ENCODE results near the gene EXOC6B. TPM values are rescaled to one million over a fixed set of nuclear protein-coding genes. Genes with fewer than 3 reads are reported as not detected.
"Not testable (repeated sequence)": the region's sequence is repeated elsewhere in the genome, so short reads cannot be mapped to it uniquely, and the experiment has no call there.

Gene EXOC6B
- total RNA-seq, 2 experiments from 2014 or later, result 16.9 to 17.5 TPM

DNA sequence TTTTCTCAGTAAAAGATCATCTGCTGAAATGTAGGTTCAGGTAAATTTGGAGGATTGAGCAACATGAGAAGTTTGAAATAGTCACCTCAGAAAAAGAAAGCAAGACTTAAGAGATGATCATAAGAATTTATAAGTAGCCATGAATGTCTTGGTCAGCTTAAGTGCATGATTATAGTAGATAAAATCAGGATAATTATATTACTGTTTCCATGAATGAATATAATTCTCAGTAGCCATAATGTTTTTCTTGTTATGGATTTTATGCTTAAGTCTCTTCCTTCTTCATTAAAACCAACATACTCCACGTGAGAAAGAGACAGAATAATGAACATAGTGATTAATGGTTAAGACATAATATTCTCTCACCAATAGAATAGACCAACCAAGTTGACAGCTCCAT lies 223.7 kb downstream of the EXOC6B start:
- H3K27me3 ChIP-seq (ENCODE audit: control insufficient read depth in 1 of 2, insufficient read depth in 2 of 2, low read length in 2 of 2), result no peaks in the 10 kb centered on the region
- TF ChIP-seq, protein P1, sequence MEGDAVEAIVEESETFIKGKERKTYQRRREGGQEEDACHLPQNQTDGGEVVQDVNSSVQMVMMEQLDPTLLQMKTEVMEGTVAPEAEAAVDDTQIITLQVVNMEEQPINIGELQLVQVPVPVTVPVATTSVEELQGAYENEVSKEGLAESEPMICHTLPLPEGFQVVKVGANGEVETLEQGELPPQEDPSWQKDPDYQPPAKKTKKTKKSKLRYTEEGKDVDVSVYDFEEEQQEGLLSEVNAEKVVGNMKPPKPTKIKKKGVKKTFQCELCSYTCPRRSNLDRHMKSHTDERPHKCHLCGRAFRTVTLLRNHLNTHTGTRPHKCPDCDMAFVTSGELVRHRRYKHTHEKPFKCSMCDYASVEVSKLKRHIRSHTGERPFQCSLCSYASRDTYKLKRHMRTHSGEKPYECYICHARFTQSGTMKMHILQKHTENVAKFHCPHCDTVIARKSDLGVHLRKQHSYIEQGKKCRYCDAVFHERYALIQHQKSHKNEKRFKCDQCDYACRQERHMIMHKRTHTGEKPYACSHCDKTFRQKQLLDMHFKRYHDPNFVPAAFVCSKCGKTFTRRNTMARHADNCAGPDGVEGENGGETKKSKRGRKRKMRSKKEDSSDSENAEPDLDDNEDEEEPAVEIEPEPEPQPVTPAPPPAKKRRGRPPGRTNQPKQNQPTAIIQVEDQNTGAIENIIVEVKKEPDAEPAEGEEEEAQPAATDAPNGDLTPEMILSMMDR (IDR thresholded peaks at IDR 0.05), result no peak
- H3K36me3 ChIP-seq (ENCODE audit: insufficient read depth, low read length), result no peaks in the 10 kb centered on the region
- Mint-ChIP-seq H3K4me1 (ENCODE audit: low read depth) (no peaks in the 10 kb centered on the region), H3K27me3 (no peaks in the 10 kb centered on the region), H3K36me3 (ENCODE audit: low read depth) (no peaks in the 10 kb centered on the region), H3K9me3 (no peaks in the 10 kb centered on the region), H3K27ac (no peak overlapping the region), H3K4me3 (no peak overlapping the region)
- DNase-seq (no peak), ATAC-seq (ENCODE audit: poor library complexity) (no peak)
- no peak overlapping the region for H3K27ac ChIP-seq (ENCODE audit: low read depth in 1 of 2, low read length in 2 of 2)
- peaks cover 0 to 5% of the 10 kb centered on the region in 2 experiments for H3K9me3 ChIP-seq (ENCODE audit: control insufficient read depth in 1 of 2, insufficient read depth in 1 of 2, low read length in 2 of 2)
- no peak overlapping the region for H3K4me3 ChIP-seq (ENCODE audit: low read length)
- POLR2A ChIA-PET, result no interaction called here
- CTCF ChIA-PET, result no interaction called here
- no peaks in the 10 kb centered on the region for H3K4me1 ChIP-seq (ENCODE audit: insufficient read depth, low read length)
- intact Hi-C loops (cut with DNase I, micrococcal nuclease), result no loop called here

GRCh38 chr2:72583836-72584235 lies 242.0 kb downstream of the EXOC6B start:
- H3K4me1 Mint-ChIP-seq (ENCODE audit: low read depth); H3K27me3 Mint-ChIP-seq; H3K4me3 ChIP-seq (ENCODE audit: low read length); H3K9me3 Mint-ChIP-seq; H3K36me3 Mint-ChIP-seq (ENCODE audit: low read depth); H3K27me3 ChIP-seq (ENCODE audit: control insufficient read depth in 1 of 2, insufficient read depth in 2 of 2, low read length in 2 of 2); H3K4me3 Mint-ChIP-seq; H3K36me3 ChIP-seq (ENCODE audit: insufficient read depth, low read length); DNase-seq; H3K4me1 ChIP-seq (ENCODE audit: insufficient read depth, low read length); ATAC-seq (ENCODE audit: poor library complexity); POLR2A ChIA-PET; H3K27ac Mint-ChIP-seq; intact Hi-C loops (cut with DNase I, micrococcal nuclease); CTCF ChIA-PET; H3K9me3 ChIP-seq (ENCODE audit: control insufficient read depth in 1 of 2, insufficient read depth in 1 of 2, low read length in 2 of 2); H3K27ac ChIP-seq (ENCODE audit: low read depth in 1 of 2, low read length in 2 of 2): not testable (repeated sequence)

- intact Hi-C loops (cut with DNase I, micrococcal nuclease), result no loop called here
- H3K27ac ChIP-seq (ENCODE audit: low read depth in 1 of 2, low read length in 2 of 2), result no peak overlapping the region
- DNase-seq (no peak), ATAC-seq (ENCODE audit: poor library complexity) (no peak)
- no peaks in the 10 kb centered on the region for H3K4me1 ChIP-seq (ENCODE audit: insufficient read depth, low read length)
- POLR2A ChIA-PET, result no interaction called here
- H3K27me3 Mint-ChIP-seq, result no peaks in the 10 kb centered on the region
- TF ChIP-seq, protein P1 (IDR thresholded peaks at IDR 0.05), result no peak
- no peaks in the 10 kb centered on the region for H3K9me3 Mint-ChIP-seq
- CTCF ChIA-PET, result no interaction called here
- peaks cover 0 to 3% of the 10 kb centered on the region in 2 experiments for H3K9me3 ChIP-seq (ENCODE audit: control insufficient read depth in 1 of 2, insufficient read depth in 1 of 2, low read length in 2 of 2)
- no peak overlapping the region for H3K27ac Mint-ChIP-seq
- H3K4me3 Mint-ChIP-seq, result no peak overlapping the region
- H3K27me3 ChIP-seq (ENCODE audit: control insufficient read depth in 1 of 2, insufficient read depth in 2 of 2, low read length in 2 of 2), result no peaks in the 10 kb centered on the region
- H3K36me3 Mint-ChIP-seq (ENCODE audit: low read depth), result no peaks in the 10 kb centered on the region
- no peaks in the 10 kb centered on the region for H3K36me3 ChIP-seq (ENCODE audit: insufficient read depth, low read length)
- H3K4me1 Mint-ChIP-seq (ENCODE audit: low read depth), result peaks cover 10% of the 10 kb centered on the region
- no peak overlapping the region for H3K4me3 ChIP-seq (ENCODE audit: low read length)
These were observed 242.5 kb downstream of the EXOC6B start for GRCh38 chr2:72583376-72583775.

- Mint-ChIP-seq H3K4me3 (no peak overlapping the region), H3K36me3 (ENCODE audit: low read depth) (no peaks in the 10 kb centered on the region), H3K9me3 (no peaks in the 10 kb centered on the region), H3K4me1 (ENCODE audit: low read depth) (peaks cover 10% of the 10 kb centered on the region), H3K27me3 (no peaks in the 10 kb centered on the region), H3K27ac (no peak overlapping the region)
- no peak overlapping the region for H3K4me3 ChIP-seq (ENCODE audit: low read length)
- H3K9me3 ChIP-seq (ENCODE audit: control insufficient read depth in 1 of 2, insufficient read depth in 1 of 2, low read length in 2 of 2), result peaks cover 0 to 3% of the 10 kb centered on the region in 2 experiments
- no peak for DNase-seq
- POLR2A ChIA-PET, result no interaction called here
- H3K27ac ChIP-seq (ENCODE audit: low read depth in 1 of 2, low read length in 2 of 2), result no peak overlapping the region
- intact Hi-C loops (cut with DNase I, micrococcal nuclease), result no loop called here
- CTCF ChIA-PET, result no interaction called here
- no peak for ATAC-seq (ENCODE audit: poor library complexity)
- H3K4me1 ChIP-seq (ENCODE audit: insufficient read depth, low read length), result no peaks in the 10 kb centered on the region
- no peaks in the 10 kb centered on the region for H3K36me3 ChIP-seq (ENCODE audit: insufficient read depth, low read length)
- H3K27me3 ChIP-seq (ENCODE audit: control insufficient read depth in 1 of 2, insufficient read depth in 2 of 2, low read length in 2 of 2), result no peaks in the 10 kb centered on the region
- TF ChIP-seq, protein P1 (IDR thresholded peaks at IDR 0.05), result no peak
These were observed 244.2 kb downstream of the EXOC6B start for GRCh38 chr2:72581560-72582181.
